Medulla oblongata (tissue), 1 donor: Measurements from ENCODE around the gene ELOVL1.
A peak's percentile ranks its signal among the peaks of the same experiment; 100 is the strongest.
"Not testable (repeated sequence)": the region's sequence is repeated elsewhere in the genome, so short reads cannot be mapped to it uniquely, and the experiment has no call there.

Experiments used
- DNase-seq: peaks from one replicate; pipeline ENCODE4 v3.0.0-alpha.2; 2015; ENCODE audit errors: extremely low spot score

ELOVL1 gene

DNA sequence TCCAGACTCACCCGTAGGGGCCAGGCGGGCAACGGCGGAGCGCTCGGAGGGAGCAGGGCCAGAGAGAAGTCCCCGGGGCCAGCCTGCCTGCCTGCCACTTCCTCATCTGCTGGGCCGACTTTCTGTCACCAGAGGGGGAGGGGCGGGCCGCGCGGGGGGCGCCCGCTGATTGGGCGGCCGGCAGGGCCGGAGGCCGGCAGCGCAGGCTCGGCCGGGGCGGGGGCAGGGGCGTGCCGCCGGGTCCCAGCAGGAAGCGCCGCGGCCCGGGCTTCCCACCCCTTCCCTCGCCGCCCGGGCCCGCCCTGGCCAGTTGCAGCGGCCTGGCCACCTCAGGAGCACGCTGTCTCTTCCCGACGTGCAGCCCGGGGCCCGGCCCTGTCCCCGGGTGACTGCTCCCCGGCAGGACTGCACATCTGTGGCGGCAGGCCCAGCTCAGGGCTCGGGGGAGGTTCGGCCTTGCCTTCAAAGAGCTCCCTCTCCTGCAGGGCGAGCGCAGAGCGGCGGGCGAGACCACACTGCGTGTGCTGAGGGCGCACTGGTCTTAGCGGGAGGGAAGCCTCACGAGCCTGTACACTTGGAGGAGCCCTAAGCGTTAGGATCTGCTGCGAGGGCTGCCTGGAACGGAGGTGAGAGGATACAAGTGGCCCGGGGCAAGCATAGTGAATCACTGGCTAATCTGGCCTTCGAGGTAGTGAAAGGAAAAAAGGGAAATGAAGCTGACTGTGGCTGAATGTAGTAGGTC lies at the start of gene ELOVL1:
Gene ELOVL1 (minus strand): TSS at position 108 of the 742 bp plus-strand sequence. CDS start 2,402 bp downstream, outside the sequence.
- DNase-seq, result peak; percentile 92

DNA sequence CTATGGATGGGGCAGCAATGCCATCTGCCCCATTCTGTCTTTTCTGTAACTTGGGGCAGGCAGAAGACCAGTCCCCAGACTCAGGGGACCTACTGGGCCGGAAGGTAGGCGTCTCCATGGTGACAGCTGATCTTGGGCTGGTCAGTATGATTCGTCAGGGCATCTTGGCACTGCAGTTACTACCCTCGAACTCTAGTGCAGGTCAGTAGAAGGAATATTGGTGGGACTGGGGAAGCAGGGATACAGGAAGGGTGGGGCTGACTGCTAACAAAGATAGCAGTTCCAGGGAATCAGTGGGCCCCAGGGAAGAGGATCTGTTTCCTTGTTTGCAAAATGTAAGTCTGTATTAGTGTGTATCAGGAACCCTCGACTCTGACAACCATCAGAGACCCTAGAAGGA lies 48.1 kb upstream of the ELOVL1 start:
- DNase-seq, result no peak

DNA sequence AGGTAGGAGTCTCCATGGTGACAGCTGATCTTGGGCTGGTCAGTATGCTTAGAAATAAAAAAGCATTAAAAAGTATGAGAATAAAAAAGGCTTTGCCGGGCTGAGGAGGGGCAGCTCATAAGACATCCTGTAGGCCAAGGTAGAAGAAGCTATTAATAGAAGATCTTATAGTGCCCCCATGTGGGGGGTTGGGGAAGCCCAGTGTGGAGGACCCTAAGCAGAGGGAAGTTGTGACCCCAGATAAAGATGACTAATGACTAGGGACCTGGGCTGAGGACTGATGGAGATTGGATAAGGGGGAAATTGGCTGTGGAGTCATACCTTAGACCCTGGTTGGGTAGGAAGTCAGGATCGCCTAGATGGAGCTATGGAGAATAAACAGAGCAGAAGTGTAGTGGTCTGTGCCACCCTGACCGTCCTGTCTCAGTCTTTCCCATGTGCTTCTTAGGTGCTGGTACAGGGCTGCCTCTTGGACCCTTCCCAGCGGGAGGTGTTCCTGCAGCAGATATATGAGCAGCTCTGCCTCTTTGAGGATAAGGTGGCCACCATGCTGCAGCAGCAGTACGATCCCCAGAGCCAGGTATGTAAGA lies 46.9 kb upstream of the ELOVL1 start:
- DNase-seq, result peak; percentile 69

DNA sequence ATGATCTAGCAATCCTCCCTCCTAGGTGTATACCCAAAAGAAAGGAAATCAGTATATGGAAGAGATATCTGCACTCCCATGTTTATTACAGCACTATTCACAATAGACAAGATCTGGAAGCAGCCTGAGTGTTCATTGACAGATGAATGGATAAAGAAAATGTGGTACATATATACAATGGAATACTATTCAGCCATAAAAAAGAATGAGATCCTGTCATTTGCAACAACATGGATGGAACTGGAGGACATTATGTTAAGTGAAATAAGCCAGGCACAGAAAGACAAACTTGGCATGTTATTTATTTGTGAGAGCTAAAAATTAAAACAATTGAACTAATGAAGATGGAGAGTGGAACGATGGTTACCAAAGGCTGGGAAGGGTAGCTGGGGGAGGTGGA lies 45.6 kb upstream of the ELOVL1 start:
- not testable (repeated sequence) for DNase-seq

DNA sequence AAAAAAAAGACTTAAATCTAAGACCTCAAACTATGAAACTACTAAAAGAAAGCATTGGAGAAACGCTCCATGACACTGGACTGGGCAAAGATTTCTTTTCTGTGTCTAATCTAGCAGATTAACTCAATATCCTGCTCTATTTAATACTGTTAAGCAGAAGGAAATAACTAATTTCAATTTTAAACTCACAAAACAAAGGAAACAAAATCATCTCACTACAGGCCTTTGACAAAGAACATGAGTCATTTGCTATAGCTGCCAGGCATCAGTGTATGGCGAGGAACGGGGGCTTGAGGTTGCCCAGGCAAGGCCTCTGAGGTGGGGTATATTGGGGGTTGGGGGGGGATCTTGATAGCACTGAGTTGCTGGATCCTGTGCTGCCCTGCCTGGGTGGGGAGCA lies 42.8 kb upstream of the ELOVL1 start:
- no peak for DNase-seq

DNA sequence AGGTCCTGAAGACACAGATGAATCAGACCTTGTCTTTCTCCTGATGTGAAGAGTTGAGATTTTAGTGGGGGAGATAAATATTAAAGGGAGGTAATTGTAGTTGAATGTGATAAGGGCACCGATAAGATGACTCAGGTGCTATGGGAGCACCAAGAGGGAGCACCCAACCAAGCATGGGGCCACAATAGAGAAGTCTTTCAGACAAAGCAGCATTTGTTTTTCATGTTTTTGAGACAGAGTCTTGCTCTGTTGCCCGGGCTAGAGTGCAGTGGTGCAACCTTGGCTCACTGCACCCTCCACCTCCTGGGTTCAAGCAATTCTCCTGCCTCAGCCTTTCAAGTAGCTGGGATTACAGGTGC lies 38.0 kb upstream of the ELOVL1 start:
- no peak for DNase-seq

DNA sequence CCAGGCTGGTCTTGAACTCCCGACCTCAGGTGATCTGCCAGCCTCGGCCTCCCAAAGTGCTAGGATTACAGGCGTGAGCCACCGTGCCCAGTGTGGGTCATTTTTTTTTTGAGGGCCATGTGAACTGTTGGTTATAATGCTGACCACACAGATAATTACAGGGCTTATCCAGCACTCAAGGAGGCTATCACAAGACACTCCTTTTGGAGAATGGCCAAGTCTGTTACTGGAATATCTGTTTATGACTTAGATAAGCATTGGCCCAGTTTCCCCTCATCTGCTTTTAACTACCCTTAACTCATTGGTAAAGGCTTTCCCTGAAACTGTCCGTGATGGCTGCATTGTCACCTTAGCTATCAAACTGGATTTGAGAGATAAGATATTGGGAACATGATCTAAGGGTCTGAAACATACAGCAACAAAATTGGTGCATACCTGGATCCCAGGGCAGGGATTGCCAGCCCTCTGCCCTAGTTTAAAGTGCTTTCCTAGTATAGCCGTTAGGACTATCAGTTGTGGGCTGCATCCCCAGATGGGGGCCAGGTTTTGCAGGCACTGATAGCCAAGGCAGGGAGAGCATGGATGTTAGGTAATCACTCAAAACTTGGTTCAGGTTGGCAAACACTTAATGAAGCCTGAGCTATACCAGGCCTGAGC lies 37.5 kb upstream of the ELOVL1 start:
- no peak for DNase-seq

DNA sequence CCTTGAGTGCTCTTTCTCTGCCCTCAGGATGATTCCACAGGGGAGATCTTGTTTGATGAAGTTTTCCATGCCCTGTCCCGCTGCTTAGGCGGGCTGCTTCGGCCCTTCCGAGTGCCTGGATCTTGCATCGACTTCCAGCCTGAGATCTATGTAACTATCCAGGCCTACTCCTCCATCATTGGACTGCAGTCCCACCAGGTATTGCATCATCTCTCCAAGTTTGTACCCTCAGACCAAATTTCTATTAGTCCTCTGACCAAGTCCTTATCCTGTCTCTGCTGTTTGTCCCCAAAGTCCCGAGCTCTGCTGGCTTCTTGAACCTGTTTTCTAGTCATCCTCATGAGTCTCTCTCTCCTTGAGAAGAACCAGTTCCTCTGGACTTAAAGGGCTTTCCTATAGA lies 36.5 kb upstream of the ELOVL1 start:
- DNase-seq, result no peak

DNA sequence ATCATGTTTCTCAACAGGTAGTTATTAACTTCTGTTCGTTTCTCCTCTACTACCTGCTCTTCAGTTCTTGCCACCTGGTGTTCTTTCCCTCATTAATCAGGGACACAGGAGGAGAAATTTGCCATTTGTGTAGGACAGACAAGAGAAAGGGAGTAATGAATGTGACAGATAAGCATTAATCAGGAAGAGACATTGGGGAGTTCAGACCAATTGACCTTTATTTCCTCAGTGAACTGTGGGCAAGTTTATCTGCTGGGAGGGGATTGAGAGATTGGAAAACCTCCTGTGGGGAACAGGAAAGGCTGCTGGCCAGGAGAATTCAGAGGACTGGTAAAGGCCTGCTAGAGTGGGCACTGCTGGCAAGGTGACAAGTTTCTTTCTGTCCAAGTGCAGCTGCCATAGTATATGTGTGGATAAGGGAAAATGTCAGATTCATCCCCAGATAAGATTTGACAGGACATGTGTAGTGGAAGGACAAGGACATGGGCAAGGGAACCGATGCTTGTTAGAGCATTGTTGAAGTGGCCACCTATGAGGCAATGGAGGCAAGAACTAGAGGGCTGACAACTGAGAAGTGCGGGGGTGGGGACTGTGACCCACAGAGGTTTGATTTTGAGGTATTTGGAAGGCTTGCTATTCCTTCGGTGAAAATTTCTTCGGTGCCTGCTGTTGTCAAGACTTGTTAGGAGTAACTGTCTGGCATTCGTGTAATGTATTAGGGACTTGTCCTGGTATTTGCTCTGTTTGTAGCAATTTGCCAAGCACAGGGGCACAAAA lies 34.5 kb upstream of the ELOVL1 start:
- no peak for DNase-seq

DNA sequence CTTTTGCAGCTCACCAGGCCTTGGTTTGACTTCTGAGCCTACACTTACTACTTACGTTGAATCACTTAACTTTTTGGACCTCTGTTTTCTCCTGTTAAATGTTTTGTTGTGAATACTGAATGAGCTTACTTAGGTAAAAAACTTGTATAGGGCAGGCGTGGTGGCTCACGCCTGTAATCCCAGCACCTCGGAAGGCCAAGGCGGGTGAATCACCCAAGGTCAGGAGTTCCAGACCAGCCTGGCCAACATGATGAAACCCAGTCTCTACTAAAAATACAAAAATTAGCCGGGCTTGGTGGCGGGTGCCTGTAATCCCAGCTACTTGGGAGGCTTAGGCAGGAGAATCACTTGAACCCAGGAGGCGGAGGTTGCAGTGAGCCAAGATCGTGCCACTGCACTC lies 32.6 kb upstream of the ELOVL1 start:
- DNase-seq, result not testable (repeated sequence)

DNA sequence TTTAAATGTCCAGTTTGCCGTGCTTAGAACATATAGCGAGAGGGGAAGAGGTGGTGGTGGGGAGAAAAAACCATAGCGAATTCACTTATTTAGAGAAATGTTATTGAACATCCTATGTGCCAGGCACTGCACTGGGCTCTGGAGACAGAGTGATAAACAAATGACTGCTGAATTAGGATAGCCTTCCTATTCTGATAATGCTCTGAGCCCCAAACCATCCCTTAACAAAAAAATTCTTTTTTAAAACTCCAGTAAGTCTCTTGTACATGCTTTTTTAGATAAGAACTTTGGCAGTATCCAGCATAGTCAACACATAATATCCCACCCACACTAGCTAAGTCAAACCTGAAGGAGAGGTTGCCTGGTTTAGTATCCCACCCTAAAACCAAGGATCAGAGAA lies 30.4 kb upstream of the ELOVL1 start:
- DNase-seq, result no peak

DNA sequence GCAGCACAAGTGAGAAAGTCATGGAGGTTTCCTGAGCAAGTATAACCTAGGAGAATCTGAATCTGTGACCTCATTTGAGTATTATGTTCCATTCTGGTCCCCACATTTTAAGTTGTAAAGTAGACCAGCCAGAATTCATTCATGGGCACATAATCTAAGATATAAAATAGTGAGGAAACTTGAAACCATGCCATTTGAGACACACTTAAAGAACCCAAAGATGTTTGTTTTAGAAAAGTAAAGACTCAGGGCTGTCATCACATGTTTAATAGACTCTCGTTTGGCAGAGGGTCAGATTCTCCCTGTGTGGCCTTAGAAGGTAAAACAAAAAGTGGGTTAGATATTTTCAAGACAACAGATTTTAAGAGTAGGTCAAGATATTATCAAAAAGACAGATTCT lies 28.2 kb upstream of the ELOVL1 start:
- DNase-seq, result no peak

DNA sequence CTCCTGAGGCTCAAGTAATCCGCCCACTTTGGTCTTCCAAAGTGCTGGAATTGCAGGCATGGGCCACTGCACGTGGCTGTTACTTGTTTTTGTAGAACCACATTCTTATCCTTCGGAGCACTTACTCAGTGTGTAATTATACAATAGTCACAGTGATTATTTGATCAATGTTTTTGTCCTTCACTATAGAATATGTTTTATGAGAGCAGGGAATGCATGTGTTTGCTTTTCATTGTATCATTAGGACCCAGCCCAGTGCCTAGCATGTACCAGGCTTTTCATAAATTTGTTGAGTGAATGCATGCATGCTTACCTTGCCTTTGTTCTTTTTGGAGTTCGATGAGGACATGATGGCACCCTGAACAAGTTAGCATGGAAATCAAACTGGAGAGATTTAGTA lies 27.7 kb upstream of the ELOVL1 start:
- DNase-seq, result no peak

DNA sequence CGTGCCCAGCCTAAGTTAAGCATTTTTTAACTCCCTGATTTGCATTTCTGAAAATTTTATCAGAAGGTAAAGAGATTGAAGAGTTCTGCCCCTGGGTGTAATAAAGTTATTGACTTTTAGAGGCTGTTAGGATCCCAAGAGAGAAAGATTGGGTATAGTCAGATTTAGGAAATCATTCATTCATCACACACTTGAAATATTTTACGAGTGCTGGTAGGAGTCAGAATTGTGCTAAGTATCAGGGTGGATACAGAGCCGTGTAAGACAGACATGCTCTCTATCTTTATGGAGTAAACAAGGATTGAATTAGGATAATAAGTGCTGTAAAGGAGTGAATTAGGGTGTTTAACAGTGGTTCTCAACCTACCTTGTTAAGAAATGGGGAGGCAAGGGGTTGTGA lies 24.9 kb upstream of the ELOVL1 start:
- no peak for DNase-seq

DNA sequence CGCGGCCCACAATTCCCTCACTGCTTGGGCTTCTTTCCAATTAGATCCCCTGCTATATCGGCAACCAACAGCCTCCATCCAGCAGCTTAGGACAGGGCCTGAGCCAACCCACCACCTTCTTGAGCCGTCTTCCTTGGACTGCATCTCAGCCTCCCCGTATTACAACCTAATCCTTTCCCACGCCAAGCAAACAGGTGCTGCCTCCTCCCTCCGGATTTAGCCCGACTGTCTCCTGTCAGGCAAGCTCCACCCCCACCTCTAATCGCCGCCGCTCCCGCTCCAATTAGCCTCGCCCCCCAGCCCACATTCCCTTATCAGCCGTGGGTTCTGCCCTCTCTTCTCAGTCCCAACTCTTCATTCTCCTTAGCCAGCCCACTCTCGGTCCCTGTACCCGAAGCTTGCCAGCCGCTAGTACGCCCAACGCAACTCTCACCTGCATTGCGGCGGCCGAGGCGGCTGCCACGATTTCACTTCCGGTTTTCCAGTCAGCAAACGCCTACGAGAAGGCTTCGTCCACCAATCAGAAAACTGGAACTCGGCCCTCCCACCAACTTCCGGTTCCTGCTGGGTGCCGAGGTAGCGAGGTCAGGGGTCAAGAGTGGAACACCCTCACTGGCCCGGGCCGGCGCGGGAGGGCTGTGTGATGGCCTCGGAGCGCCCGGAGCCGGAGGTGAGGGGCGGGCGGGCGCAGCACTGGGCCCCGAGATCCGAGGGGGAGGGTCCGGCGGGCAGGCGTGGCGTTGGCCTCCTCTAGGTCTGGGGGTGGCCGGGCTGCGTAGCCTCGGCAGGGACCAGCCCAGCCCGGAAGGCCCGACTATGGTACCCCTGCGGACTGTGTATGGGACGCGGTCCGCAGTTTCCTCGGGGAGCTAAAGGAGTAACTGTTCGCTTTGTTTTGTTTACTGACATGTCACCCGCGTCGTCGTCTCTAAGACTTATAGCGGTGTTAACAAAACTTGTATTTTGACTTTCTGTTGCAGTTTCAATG lies 21.8 kb upstream of the ELOVL1 start, which contains the start of the genes MED8 and SZT2:
Gene MED8 (minus strand): TSS at position 475 of the 988 bp plus-strand sequence. CDS start 36 bp downstream, at position 439.
Gene SZT2 (plus strand): TSS at position 574 of the 988 bp plus-strand sequence. CDS start 70 bp downstream, at position 644.
- peak; percentile 98 for DNase-seq

DNA sequence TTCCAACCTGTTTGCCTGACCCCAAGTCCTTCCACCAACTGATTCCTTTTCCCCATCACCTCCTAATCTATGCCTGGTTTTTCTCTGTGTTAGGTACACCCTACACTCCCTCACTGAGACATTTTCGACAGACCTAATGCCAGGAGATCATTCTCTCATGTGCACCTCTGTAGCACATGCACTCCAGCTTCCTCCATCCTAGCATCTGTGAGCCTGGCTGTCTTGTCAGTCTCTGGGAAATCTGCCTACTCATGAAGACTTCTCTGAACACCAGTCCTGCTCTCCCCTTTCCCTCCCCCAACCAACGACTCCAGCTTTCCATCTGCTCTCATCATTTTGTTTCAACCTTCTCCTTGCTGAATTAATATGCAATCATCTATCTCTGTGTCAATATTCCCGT lies 20.8 kb upstream of the ELOVL1 start:
- no peak for DNase-seq

DNA sequence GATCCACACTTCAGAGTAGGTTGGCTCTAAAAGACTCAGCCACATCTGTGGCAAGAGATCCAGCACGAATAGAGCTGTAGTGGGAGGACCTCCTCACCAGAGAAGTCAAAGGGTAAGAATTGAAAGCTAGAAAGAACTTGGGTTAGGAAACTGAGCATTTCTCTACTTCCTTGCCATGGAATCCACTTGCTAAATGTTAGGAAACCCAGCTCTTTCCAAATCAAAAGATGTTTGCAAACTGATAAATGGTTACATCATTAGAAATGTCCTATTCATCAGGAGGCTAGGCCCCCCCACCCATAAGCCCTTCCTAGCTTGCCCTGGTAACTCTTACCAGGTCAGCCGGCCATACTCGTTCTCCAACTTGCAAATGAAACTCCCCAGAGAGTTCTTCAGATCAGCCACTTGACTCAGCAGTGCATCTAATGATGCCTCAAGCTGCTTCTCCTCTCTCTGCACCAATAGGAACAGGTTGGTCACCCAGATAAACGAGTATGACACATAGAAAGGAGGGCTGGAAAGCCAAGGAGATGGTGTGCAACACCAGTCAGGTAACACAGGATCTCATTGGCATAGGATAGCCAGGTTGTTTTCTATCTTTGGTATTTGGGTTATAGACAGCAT lies 20.3 kb upstream of the ELOVL1 start:
- no peak for DNase-seq

DNA sequence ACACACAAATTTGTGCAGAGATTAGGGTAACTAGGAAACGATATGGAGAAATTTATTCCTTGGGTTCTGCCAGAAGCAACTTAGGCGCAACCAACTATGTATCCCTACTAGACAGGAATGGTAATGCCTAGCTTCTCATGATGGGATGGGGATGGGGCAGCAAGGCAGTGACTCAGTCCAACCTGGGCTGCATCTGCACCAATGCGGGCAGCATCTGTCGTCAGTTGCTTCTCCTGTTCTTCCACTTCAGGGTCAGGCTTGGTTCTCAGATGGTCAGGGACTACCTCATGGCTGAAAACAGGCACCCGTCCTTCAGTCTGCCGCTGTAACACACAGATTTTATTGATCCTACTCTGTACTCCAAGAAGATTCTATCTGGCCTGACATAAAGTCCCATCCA lies 18.9 kb upstream of the ELOVL1 start:
- no peak for DNase-seq

DNA sequence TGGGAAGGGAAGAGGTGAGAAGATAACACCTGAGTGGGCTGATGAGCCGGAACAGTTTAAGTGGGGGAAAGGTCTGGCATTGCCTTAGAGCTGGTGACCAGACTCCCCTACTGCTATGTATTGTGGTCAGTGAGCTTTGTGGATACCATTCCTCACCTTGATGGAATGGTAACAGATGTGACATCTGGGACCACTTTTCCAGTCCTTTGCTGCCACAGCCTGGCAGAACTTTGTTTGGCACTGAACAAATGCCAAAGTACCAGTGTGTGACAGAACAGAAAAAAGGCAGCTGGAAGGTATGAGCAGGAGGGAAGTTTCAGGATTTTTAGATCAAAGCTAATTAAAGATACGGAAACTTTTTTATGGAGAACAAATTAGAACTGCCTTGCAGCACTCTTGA lies 15.6 kb upstream of the ELOVL1 start:
- DNase-seq, result peak; percentile 84

DNA sequence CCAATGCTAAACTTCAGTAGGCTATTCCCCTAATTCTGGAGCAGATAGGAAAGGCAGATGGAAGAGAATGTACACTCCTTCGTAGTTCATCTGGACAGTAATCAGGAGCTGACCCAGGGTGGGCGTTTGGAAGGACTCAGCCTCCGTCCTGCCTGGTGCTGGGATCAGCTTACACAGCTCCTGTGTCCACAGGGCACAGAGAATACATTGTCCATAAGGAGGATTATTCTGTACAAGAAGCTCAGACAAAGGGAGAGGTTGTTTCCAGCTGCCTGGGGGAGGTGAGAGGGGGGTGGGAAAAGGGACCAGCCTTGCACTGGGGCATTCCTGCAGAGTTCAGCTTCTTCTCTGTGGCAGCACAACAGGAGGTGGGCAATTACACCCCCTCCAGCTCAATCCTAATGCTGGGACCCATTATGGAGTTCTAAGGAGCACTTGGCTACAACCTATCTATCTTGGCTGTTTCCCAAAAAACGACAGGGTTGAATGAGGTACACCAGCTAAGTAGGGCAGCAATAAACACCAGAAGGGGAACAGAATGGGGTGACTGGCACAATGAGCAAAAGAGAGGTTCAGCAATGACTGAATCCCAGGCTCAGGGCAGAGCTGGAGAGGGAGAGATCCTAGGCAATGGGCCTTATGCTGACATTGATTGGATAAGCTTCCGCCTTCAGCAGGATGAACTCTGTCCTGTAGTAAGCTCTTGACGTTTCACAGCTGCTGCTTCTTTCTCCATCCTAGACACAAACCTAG lies 14.4 kb upstream of the ELOVL1 start:
- DNase-seq, result peak; percentile 92
